SK-N-SH treated with all-trans-retinoic acid at 6 μM for 48 hours (cell line): Measurements from ENCODE around the gene PPP3CA.

Experiments
- ATAC-seq: fragments of 200-7000 bp; cut with Tn5 transposase; 3 replicates; pipeline ENCODE4 v1.9.1; 2020; ENCODE audit warnings: mild to moderate bottlenecking, moderate library complexity
- ARNTL ChIP-seq: fragments of 450-650 bp; formaldehyde crosslinking; IDR thresholded peaks from 2 replicates; pipeline ENCODE4 v1.5.0; 2020; ENCODE audit warnings: low read depth, mild to moderate bottlenecking, moderate library complexity, borderline replicate concordance
- BACH2 ChIP-seq: fragments of 250-450 bp; sonication (Bioruptor Pico); IDR thresholded peaks from 2 replicates; pipeline ENCODE4 v1.9.0; 2021; ENCODE audit warnings: mild to moderate bottlenecking, borderline replicate concordance
- CREB5 ChIP-seq: fragments of 250-450 bp; sonication (Bioruptor Pico); IDR thresholded peaks from 2 replicates; pipeline ENCODE4 v1.5.1; 2020; ENCODE audit warnings: low read depth, mild to moderate bottlenecking, moderate library complexity
- CSDC2 ChIP-seq: fragments of 250-450 bp; sonication (Bioruptor Pico); IDR thresholded peaks from 2 replicates; pipeline ENCODE4 v1.5.0; 2020; ENCODE audit warnings: mild to moderate bottlenecking, moderate library complexity
- CSRNP3 ChIP-seq: fragments of 250-450 bp; sonication (Bioruptor Pico); IDR thresholded peaks from 2 replicates; pipeline ENCODE4 v1.5.1; 2021; ENCODE audit warnings: mild to moderate bottlenecking, moderate library complexity
- ESRRG ChIP-seq: fragments of 250-450 bp; sonication (Bioruptor Pico); IDR thresholded peaks from 2 replicates; pipeline ENCODE4 v1.6.1; 2021; ENCODE audit warnings: mild to moderate bottlenecking
- GLIS3 ChIP-seq: fragments of 250-450 bp; sonication (Bioruptor Pico); IDR thresholded peaks from 2 replicates; pipeline ENCODE4 v1.5.0; 2020; ENCODE audit warnings: mild to moderate bottlenecking, moderate library complexity
- ISL1 ChIP-seq: fragments of 250-450 bp; sonication (Bioruptor Pico); IDR thresholded peaks from 2 replicates; pipeline ENCODE4 v2.1.2; 2022; ENCODE audit warnings: mild to moderate bottlenecking, moderate library complexity
- OSR1 ChIP-seq: fragments of 250-450 bp; sonication (Bioruptor Pico); IDR thresholded peaks from 2 replicates; pipeline ENCODE4 v1.8.0; 2022; ENCODE audit warnings: moderate library complexity, mild to moderate bottlenecking, inconsistent platforms
- PPARA ChIP-seq: fragments of 250-450 bp; sonication (Bioruptor Pico); IDR thresholded peaks from 2 replicates; pipeline ENCODE4 v1.5.0; 2020; ENCODE audit warnings: mild to moderate bottlenecking, borderline replicate concordance
- RARB ChIP-seq: fragments of 250-450 bp; sonication (Bioruptor Pico); IDR thresholded peaks from 2 replicates; pipeline ENCODE4 v1.8.0; 2021; ENCODE audit warnings: mild to moderate bottlenecking, moderate library complexity
- SNAI2 ChIP-seq: fragments of 250-450 bp; sonication (Bioruptor Pico); IDR thresholded peaks from 2 replicates; pipeline ENCODE4 v1.5.0; 2020; ENCODE audit warnings: mild to moderate bottlenecking, moderate library complexity
- TCF4 ChIP-seq: fragments of 250-450 bp; sonication (Bioruptor Pico); IDR thresholded peaks from 2 replicates; pipeline ENCODE4 v1.8.0; 2021; ENCODE audit warnings: mild to moderate bottlenecking, moderate library complexity, borderline replicate concordance
- TOX ChIP-seq: fragments of 250-450 bp; sonication (Bioruptor Pico); IDR thresholded peaks from 2 replicates; pipeline ENCODE4 v1.8.0; 2021; ENCODE audit warnings: mild to moderate bottlenecking, moderate library complexity, borderline replicate concordance
- TSHZ2 ChIP-seq: fragments of 250-450 bp; sonication (Bioruptor Pico); IDR thresholded peaks from 2 replicates; pipeline ENCODE4 v1.5.0; 2020; ENCODE audit warnings: mild to moderate bottlenecking, moderate library complexity
- ZC3H10 ChIP-seq: fragments of 250-450 bp; sonication (Bioruptor Pico); IDR thresholded peaks from 2 replicates; pipeline ENCODE4 v1.5.1; 2021; ENCODE audit warnings: mild to moderate bottlenecking, moderate library complexity
- ZFP3 ChIP-seq: fragments of 250-450 bp; sonication (Bioruptor Pico); IDR thresholded peaks from 2 replicates; pipeline ENCODE4 v1.5.0; 2020; ENCODE audit warnings: mild to moderate bottlenecking, moderate library complexity
- ZFP30 ChIP-seq: fragments of 450-650 bp; formaldehyde crosslinking; IDR thresholded peaks from 2 replicates; pipeline ENCODE4 v1.5.0; 2022; ENCODE audit warnings: mild to moderate bottlenecking, moderate library complexity
- ZNF565 ChIP-seq: fragments of 450-650 bp; formaldehyde crosslinking; conservative IDR thresholded peaks from 2 replicates; pipeline ENCODE4 v1.5.0; 2020; ENCODE audit warnings: low read depth, mild to moderate bottlenecking, moderate library complexity
- ZNF8 ChIP-seq: fragments of 450-650 bp; formaldehyde crosslinking; IDR thresholded peaks from 2 replicates; pipeline ENCODE4 v1.5.0; 2020; ENCODE audit warnings: mild to moderate bottlenecking, moderate library complexity
- TF ChIP-seq, protein P1 (sequence below): fragments of 250-450 bp; sonication (Bioruptor Pico); IDR thresholded peaks from 2 replicates; pipeline ENCODE4 v1.8.0; 2021; ENCODE audit warnings: low read depth, mild to moderate bottlenecking, moderate library complexity, borderline replicate concordance
- TF ChIP-seq, protein P2 (sequence below): fragments of 250-450 bp; sonication (Bioruptor Pico); IDR thresholded peaks from 2 replicates; pipeline ENCODE4 v1.8.0; 2020; ENCODE audit warnings: mild to moderate bottlenecking, moderate library complexity, borderline replicate concordance

The PPP3CA gene

GRCh38 chr4:101174679-101175345, 172.5 kb downstream of the PPP3CA start (continued):
- TF ChIP-seq TOX (CRISPR knock-in tag) (no peak), ISL1 (no peak), ZNF8 (no peak), TCF4 (CRISPR knock-in tag) (no peak), GLIS3 (CRISPR knock-in tag) (no peak), RARB (no peak), ESRRG (CRISPR knock-in tag) (no peak)
- TF ChIP-seq, protein P1, sequence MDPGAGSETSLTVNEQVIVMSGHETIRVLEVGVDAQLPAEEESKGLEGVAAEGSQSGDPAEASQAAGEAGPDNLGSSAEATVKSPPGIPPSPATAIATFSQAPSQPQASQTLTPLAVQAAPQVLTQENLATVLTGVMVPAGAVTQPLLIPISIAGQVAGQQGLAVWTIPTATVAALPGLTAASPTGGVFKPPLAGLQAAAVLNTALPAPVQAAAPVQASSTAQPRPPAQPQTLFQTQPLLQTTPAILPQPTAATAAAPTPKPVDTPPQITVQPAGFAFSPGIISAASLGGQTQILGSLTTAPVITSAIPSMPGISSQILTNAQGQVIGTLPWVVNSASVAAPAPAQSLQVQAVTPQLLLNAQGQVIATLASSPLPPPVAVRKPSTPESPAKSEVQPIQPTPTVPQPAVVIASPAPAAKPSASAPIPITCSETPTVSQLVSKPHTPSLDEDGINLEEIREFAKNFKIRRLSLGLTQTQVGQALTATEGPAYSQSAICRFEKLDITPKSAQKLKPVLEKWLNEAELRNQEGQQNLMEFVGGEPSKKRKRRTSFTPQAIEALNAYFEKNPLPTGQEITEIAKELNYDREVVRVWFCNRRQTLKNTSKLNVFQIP = no peak
- TF ChIP-seq, protein P2, sequence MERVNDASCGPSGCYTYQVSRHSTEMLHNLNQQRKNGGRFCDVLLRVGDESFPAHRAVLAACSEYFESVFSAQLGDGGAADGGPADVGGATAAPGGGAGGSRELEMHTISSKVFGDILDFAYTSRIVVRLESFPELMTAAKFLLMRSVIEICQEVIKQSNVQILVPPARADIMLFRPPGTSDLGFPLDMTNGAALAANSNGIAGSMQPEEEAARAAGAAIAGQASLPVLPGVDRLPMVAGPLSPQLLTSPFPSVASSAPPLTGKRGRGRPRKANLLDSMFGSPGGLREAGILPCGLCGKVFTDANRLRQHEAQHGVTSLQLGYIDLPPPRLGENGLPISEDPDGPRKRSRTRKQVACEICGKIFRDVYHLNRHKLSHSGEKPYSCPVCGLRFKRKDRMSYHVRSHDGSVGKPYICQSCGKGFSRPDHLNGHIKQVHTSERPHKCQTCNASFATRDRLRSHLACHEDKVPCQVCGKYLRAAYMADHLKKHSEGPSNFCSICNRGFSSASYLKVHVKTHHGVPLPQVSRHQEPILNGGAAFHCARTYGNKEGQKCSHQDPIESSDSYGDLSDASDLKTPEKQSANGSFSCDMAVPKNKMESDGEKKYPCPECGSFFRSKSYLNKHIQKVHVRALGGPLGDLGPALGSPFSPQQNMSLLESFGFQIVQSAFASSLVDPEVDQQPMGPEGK (CRISPR knock-in tag) = no peak

GRCh38 chr4:101172369-101172768, 175.0 kb downstream of the PPP3CA start:
- TF ChIP-seq BACH2 (CRISPR knock-in tag) (no peak), ISL1 (no peak), OSR1 (CRISPR knock-in tag) (no peak), SNAI2 (CRISPR knock-in tag) (no peak), GLIS3 (CRISPR knock-in tag) (no peak), TOX (CRISPR knock-in tag) (no peak), ZFP3 (no peak), RARB (no peak), CSRNP3 (no peak), ZC3H10 (no peak), ZFP30 (CRISPR knock-in tag) (no peak), CREB5 (CRISPR knock-in tag) (no peak), ZNF565 (CRISPR knock-in tag) (no peak), CSDC2 (CRISPR knock-in tag) (no peak), ARNTL (CRISPR knock-in tag) (no peak), PPARA (CRISPR knock-in tag) (no peak), TSHZ2 (CRISPR knock-in tag) (no peak), ZNF8 (no peak)
- TF ChIP-seq, protein P2 (CRISPR knock-in tag) = no peak
- TF ChIP-seq, protein P1 = no peak
- ATAC-seq = no peak
